Neural progenitor cell (in vitro differentiated cells): ENCODE measurements around the gene WDR1.

Experiments
- EZH2 ChIP-seq: fragments of 200-600 bp; sonication (generic); IDR thresholded peaks from 2 replicates; pipeline ENCODE4 v1.6.1; 2017; ENCODE audit warnings: antibody characterized with exemption, mild to moderate bottlenecking, moderate library complexity
- EZH2phosphoT487 ChIP-seq: fragments of 200-600 bp; sonication (generic); IDR thresholded peaks from 2 replicates; pipeline ENCODE4 v1.6.1; 2017; ENCODE audit warnings: antibody characterized with exemption
- TF ChIP-seq, protein P1 (sequence below): fragments of 200-600 bp; sonication (generic); IDR thresholded peaks from 2 replicates; pipeline ENCODE4 v1.5.1; 2017; ENCODE audit warnings: antibody characterized with exemption, mild to moderate bottlenecking

DNA sequence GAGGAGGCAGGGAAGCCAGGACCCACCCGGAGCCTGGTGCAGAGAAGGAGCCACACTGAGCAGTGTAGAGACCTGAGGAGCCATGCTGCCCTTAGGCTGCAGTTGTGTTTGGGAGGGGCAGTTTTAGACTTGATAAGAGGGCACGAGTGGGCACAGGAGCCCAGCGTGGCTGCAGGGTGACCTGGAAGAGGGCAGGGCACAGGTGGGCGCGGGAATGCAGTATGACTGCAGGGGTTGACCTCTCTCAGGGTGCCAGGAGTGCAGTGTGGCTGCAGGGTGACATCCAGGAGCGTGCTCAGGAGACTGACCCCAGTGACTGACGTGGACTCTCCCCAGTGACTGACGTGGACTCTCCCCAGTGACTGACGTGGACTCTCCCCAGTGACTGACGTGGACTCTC is 14.6 kb upstream of the WDR1 start:
- TF ChIP-seq, protein P1, sequence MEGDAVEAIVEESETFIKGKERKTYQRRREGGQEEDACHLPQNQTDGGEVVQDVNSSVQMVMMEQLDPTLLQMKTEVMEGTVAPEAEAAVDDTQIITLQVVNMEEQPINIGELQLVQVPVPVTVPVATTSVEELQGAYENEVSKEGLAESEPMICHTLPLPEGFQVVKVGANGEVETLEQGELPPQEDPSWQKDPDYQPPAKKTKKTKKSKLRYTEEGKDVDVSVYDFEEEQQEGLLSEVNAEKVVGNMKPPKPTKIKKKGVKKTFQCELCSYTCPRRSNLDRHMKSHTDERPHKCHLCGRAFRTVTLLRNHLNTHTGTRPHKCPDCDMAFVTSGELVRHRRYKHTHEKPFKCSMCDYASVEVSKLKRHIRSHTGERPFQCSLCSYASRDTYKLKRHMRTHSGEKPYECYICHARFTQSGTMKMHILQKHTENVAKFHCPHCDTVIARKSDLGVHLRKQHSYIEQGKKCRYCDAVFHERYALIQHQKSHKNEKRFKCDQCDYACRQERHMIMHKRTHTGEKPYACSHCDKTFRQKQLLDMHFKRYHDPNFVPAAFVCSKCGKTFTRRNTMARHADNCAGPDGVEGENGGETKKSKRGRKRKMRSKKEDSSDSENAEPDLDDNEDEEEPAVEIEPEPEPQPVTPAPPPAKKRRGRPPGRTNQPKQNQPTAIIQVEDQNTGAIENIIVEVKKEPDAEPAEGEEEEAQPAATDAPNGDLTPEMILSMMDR: no peak
- TF ChIP-seq EZH2 (no peak), EZH2phosphoT487 (no peak)
